ENCODE measurements around the gene STN1. TPM values are rescaled to one million over a fixed set of nuclear protein-coding genes. Genes with fewer than 3 reads are reported as not detected.

The STN1 gene
- total and polyA plus RNA-seq, 2 of the 4 experiments (the other 2 are of a cell fraction) = 17.8 to 32.3 TPM

GRCh38 chr10:103942866-103943265, 24.9 kb upstream of the STN1 start:
- no peak overlapping the region for H2BK120ac ChIP-seq (ENCODE audit: low read depth, low read length)
- H4K5ac ChIP-seq (ENCODE audit: low read depth, low read length) = no peak overlapping the region
- no peaks in the 10 kb centered on the region for H3K9me3 ChIP-seq (ENCODE audit: control insufficient read depth, insufficient read depth, low read length)
- H3K18ac ChIP-seq (ENCODE audit: low read depth, low read length) = no peak overlapping the region
- H3K36me3 ChIP-seq (ENCODE audit: control insufficient read depth, insufficient read depth, low read length) = no peaks in the 10 kb centered on the region
- no peak overlapping the region for H3K4me2 ChIP-seq (ENCODE audit: low read depth, low read length)
- no peaks in the 10 kb centered on the region for H4K20me1 ChIP-seq (ENCODE audit: insufficient read depth, low read length)
- no peak overlapping the region for H2BK15ac ChIP-seq (ENCODE audit: low read depth, low read length)
- H3K79me1 ChIP-seq (ENCODE audit: low read depth in 1 of 2, low read length in 2 of 2) = no peaks in the 10 kb centered on the region
- dilution Hi-C loops (cut with HindIII; ENCODE audit: low sequenced_read_pairs, unreplicated experiment) (no loop called here), in situ Hi-C loops (cut with MboI; ENCODE audit: low sequenced_read_pairs) (no loop called here), intact Hi-C loops (cut with micrococcal nuclease) (no loop called here)
- CTCF ChIA-PET = no interaction called here
- no peak overlapping the region for H2AFZ ChIP-seq (replicated peaks; ENCODE audit: low read length, poor library complexity)
- H3K27ac ChIP-seq (ENCODE audit: insufficient read depth, low read length) = no peak overlapping the region
- no peak overlapping the region for H3K14ac ChIP-seq (replicated peaks; ENCODE audit: low read depth, low read length)
- H3K4me3 ChIP-seq (ENCODE audit: insufficient read depth, low read depth, low read length) = no peak overlapping the region
- peaks cover 20% of the 10 kb centered on the region for H3K27me3 ChIP-seq (ENCODE audit: control insufficient read depth, insufficient read depth, low read length)
- H3K4me1 ChIP-seq (ENCODE audit: control insufficient read depth, insufficient read depth, low read length) = no peaks in the 10 kb centered on the region
- no peak overlapping the region for H2AK9ac ChIP-seq (replicated peaks; ENCODE audit: low read depth, low read length, poor library complexity)
- no peak overlapping the region for H3K4ac ChIP-seq (ENCODE audit: low read depth, low read length)
- H4K91ac ChIP-seq (ENCODE audit: insufficient read depth, low read depth, low read length) = no peak overlapping the region
- H3K9me1 ChIP-seq (ENCODE audit: insufficient read depth, low read length) = no peaks in the 10 kb centered on the region
- H2BK5ac ChIP-seq (ENCODE audit: low read depth, low read length, poor library complexity, severe bottlenecking) = no peak overlapping the region
- ATAC-seq (ENCODE audit: low read depth) (no peak), DNase-seq (no peak)
- H3K23ac ChIP-seq (ENCODE audit: low read depth, low read length) = no peak overlapping the region
- H2AK5ac ChIP-seq (ENCODE audit: low read depth, low read length) = no peak overlapping the region
- BruUV-seq (replicated peaks) = no TSS peak
- H3K9ac ChIP-seq (ENCODE audit: low read depth, low read length) = no peak overlapping the region
- POLR2A ChIA-PET (ENCODE audit: unreplicated experiment) = no interaction called here
- H4K8ac ChIP-seq (ENCODE audit: low read depth in 2 of 2, low read length in 2 of 2) = no peak overlapping the region
- H2BK20ac ChIP-seq (ENCODE audit: low read depth, low read length) = no peak overlapping the region
- TF ChIP-seq BHLHE40 (IDR thresholded peaks at IDR 0.05; ENCODE audit: low read depth, low read length) = no peak
- no peak for TF ChIP-seq CHD1 (IDR thresholded peaks at IDR 0.05; ENCODE audit: low read depth, low read length)
- no peak for TF ChIP-seq MXI1 (IDR thresholded peaks at IDR 0.05; ENCODE audit: borderline replicate concordance, low read depth, low read length)
- no peak for TF ChIP-seq RCOR1 (IDR thresholded peaks at IDR 0.05; ENCODE audit: insufficient replicate concordance, low read length)
- H3K56ac ChIP-seq (ENCODE audit: extremely low read depth, insufficient read depth, low read length) = no peak overlapping the region
- WGBS, 2 experiments (ENCODE audit: extremely low coverage in 2 of 2, insufficient read length in 1 of 2) = no CpG with 5 or more reads among the region's 2 CpGs

Data from IMR-90 (cell line).